K562 treated with DMSO at 1 percent for 4 hours (cell line): Measurements from ENCODE around the gene CEMP1. TPM values are rescaled to one million over a fixed set of nuclear protein-coding genes. Genes with fewer than 3 reads are reported as not detected.

Source experiments
- total RNA-seq: library from RNA; unstranded; fragments of 300-600 nt; gene quantifications from 2 replicates; pipeline ENCODE4 v1.2.3, GENCODE V29; 2022; ENCODE audit not compliant: insufficient read depth

Gene CEMP1
- total RNA-seq = 5.9 and 8.3 TPM in 2 replicates

GRCh38 chr16:2531371-2531695 is at the start of gene CEMP1:
Gene CEMP1, minus strand, starts transcription at chr16:2531408. Its CDS starts 335 bp downstream, at chr16:2531073.

GRCh38 chr16:2537451-2538379 is 6.5 kb upstream of the CEMP1 start, which contains the start of gene PDPK1:
Gene PDPK1, plus strand, starts transcription at chr16:2538021. Its CDS starts 92 bp downstream, at chr16:2538113.

DNA sequence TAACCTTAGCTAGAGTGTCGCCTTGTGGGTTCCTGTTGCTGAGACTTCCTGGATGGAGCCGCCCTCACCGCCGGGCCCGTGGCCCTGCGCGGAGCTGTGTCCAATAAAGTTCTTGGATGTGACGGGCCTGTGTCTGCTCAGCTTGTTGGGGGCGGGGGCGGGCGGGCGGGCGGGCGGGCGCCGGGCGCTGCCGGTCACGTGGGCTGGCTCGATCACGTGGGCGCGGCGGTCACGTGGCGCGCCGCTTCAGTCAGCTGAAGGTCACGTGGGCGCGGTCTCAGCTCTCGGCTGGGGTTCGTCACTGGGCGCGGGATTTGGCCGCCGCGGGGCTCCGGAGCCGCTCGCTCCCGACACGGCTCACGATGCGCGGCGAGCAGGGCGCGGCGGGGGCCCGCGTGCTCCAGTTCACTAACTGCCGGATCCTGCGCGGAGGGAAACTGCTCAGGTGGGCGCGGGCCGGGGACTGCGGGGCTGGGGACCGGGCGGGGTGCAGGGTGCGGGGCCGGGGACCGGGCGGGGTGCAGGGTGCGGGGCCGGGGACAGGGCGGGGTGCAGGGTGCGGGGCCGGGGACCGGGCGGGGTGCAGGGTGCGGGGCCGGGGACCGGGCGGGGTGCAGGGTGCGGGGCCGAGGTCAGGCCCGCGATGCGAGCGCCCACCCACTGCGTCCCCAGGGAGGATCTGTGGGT is 11.0 kb downstream of the CEMP1 start, which contains the start of gene AMDHD2:
Gene AMDHD2, plus strand, starts transcription at position 275 of the 687 bp plus-strand sequence. Its CDS starts 88 bp downstream, at position 363.

DNA sequence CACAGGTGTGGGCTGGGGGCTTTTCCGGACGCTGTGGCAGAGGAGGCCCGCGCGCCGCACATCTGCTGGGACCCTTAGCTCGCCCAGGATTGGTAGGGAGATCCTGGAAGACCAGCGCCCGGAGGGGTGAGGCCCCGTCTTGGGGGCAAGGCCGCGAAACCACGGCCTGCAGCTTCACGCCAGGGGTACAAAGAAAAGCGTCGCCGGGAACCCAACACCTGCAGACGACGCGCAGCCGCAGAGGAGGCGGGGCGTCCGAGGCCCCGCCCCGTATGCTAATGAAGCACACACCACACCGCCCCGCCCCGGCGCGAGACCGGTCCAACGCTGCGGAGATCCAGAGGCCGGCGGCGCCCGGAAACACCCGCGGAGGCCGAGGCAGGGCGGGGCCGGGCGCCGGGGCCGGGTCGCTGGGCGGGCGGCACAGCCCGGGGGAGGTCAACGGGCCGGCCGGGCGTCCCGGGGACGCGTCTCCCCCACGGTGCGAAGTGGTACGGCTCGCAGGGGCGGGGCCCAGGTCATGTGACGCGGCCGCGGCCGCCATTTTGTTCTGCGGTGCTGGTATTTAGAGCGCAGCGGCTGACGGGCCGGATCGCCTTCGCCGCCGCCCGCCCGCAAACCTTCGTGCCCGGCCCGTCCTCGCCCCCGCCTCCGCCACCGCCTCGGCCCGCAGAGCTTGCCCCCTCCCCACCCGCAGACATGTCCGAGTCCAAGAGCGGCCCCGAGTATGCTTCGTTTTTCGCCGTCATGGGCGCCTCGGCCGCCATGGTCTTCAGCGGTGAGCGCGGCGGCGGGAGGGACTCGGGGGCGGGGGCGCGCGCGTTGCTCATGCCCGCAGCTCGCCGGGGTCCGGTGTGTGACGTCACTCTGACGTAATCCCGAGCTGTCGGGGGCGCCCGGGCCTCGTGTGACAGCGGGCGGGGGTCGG is 17.5 kb downstream of the CEMP1 start, which contains the start of gene ATP6V0C:
Gene ATP6V0C, plus strand, starts transcription at position 548 of the 928 bp plus-strand sequence. Its CDS starts 152 bp downstream, at position 700.

Other genes starting within 250 kb of the CEMP1 start
- 18.9 and 25.4 TPM in 2 replicates for gene ABCA3, start 190.7 kb downstream of the CEMP1 start, total RNA-seq
- 25.8 and 36.2 TPM in 2 replicates for gene CCNF, start 102.0 kb downstream of the CEMP1 start, total RNA-seq
- gene TEDC2, start 71.3 kb downstream of the CEMP1 start, total RNA-seq = 24.5 and 30.6 TPM in 2 replicates
- gene NTN3, start 60.1 kb downstream of the CEMP1 start, total RNA-seq = 0.42 TPM in 1 of 2 replicates, not detected in the other
- 5.7 and 10.9 TPM in 2 replicates for gene TBC1D24, start 56.3 kb downstream of the CEMP1 start, total RNA-seq
- gene ATP6V0C, start 17.5 kb downstream of the CEMP1 start, total RNA-seq = 470 and 495 TPM in 2 replicates
- gene AMDHD2, start 11.0 kb downstream of the CEMP1 start, total RNA-seq = 24.0 and 36.2 TPM in 2 replicates
- 23.1 and 30.0 TPM in 2 replicates for gene PDPK1, start 6.6 kb upstream of the CEMP1 start, total RNA-seq
- gene KCTD5, start 151.1 kb upstream of the CEMP1 start, total RNA-seq = 55.1 and 57.0 TPM in 2 replicates
- gene PRSS27, start 188.8 kb upstream of the CEMP1 start, total RNA-seq = 0.61 and 1.9 TPM in 2 replicates
- 145 and 244 TPM in 2 replicates for gene SRRM2, start 221.2 kb upstream of the CEMP1 start, total RNA-seq
- gene ELOB, start 245.9 kb upstream of the CEMP1 start, total RNA-seq = 201 and 221 TPM in 2 replicates